ENCODE results near the gene UGGT1.

DNA sequence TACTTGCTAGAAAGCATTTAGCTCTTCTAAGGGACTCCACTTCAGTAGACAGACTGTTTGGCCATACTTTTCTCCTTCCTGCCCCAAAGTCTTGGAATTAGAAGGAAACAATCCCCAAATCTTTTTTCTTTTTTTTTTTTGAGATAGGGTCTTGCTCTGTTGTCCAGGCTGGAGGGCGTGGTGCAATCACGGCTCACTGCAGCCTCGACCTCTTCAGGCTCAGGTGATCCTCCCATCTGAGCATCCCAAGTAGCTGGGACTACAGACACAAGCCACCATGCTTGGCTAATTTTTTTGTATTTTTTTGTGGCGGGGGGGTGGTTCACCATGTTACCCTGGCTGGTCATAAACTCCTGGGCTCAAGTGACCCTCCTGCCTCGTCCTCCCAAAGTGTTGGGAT lies 6.2 kb upstream of the UGGT1 start:
- TF ChIP-seq POLR2A (IDR thresholded peaks at IDR 0.05), result no peak
- TF ChIP-seq, protein P1, sequence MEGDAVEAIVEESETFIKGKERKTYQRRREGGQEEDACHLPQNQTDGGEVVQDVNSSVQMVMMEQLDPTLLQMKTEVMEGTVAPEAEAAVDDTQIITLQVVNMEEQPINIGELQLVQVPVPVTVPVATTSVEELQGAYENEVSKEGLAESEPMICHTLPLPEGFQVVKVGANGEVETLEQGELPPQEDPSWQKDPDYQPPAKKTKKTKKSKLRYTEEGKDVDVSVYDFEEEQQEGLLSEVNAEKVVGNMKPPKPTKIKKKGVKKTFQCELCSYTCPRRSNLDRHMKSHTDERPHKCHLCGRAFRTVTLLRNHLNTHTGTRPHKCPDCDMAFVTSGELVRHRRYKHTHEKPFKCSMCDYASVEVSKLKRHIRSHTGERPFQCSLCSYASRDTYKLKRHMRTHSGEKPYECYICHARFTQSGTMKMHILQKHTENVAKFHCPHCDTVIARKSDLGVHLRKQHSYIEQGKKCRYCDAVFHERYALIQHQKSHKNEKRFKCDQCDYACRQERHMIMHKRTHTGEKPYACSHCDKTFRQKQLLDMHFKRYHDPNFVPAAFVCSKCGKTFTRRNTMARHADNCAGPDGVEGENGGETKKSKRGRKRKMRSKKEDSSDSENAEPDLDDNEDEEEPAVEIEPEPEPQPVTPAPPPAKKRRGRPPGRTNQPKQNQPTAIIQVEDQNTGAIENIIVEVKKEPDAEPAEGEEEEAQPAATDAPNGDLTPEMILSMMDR (IDR thresholded peaks at IDR 0.05), result no peak
